Middle frontal gyrus (tissue), 1 donor: ENCODE results near the gene PPCDC.
"Not testable (repeated sequence)": the region's sequence is repeated elsewhere in the genome, so short reads cannot be mapped to it uniquely, and the experiment has no call there.

Experiments
- DNase-seq: peaks from one replicate; pipeline ENCODE4 v3.0.0-alpha.2; 2015; ENCODE audit warnings: low spot score; ENCODE audit errors: extremely low spot score

PPCDC gene

GRCh38 chr15:75065851-75066509, 42.6 kb downstream of the PPCDC start:
- no peak for DNase-seq

- DNase-seq: no peak
These were observed 43.9 kb downstream of the PPCDC start for GRCh38 chr15:75067123-75067830.

- no peak for DNase-seq
These were observed 45.4 kb downstream of the PPCDC start for GRCh38 chr15:75068748-75069147.

GRCh38 chr15:75069301-75069925, 46.0 kb downstream of the PPCDC start:
- DNase-seq: no peak

GRCh38 chr15:75070674-75071073, 47.3 kb downstream of the PPCDC start:
- no peak for DNase-seq

GRCh38 chr15:75073197-75073596, 49.8 kb downstream of the PPCDC start:
- DNase-seq: no peak

GRCh38 chr15:75076277-75076676, 52.9 kb downstream of the PPCDC start:
- no peak for DNase-seq

GRCh38 chr15:75077551-75077961, 54.2 kb downstream of the PPCDC start:
- DNase-seq: not testable (repeated sequence)

- no peak for DNase-seq
These were observed 57.8 kb downstream of the PPCDC start for GRCh38 chr15:75081150-75081549.

GRCh38 chr15:75082689-75083088, 59.3 kb downstream of the PPCDC start:
- DNase-seq: no peak

- not testable (repeated sequence) for DNase-seq
These were observed 62.3 kb downstream of the PPCDC start for GRCh38 chr15:75085708-75086107.

GRCh38 chr15:75089456-75090387, 66.3 kb downstream of the PPCDC start:
- DNase-seq: no peak

GRCh38 chr15:75090388-75090734, 67.0 kb downstream of the PPCDC start:
- no peak for DNase-seq

GRCh38 chr15:75091814-75092213, 68.4 kb downstream of the PPCDC start:
- no peak for DNase-seq

GRCh38 chr15:75094961-75095478, 71.6 kb downstream of the PPCDC start:
- not testable (repeated sequence) for DNase-seq

- no peak for DNase-seq
These were observed 72.2 kb downstream of the PPCDC start for GRCh38 chr15:75095594-75095993.

GRCh38 chr15:75097939-75098338, 74.5 kb downstream of the PPCDC start:
- no peak for DNase-seq

GRCh38 chr15:75098404-75098803, 75.0 kb downstream of the PPCDC start:
- no peak for DNase-seq
